GM12864 (cell line): ENCODE data around the gene IL12RB2.

Experiments
- DNase-seq: peaks from one replicate; pipeline ENCODE4 v3.0.0-alpha.2; 2011; ENCODE audit warnings: low read depth
- H3K4me3 ChIP-seq: 2 replicates; pipeline ENCODE4 v1.5.1; 2011; ENCODE audit warnings: mild to moderate bottlenecking, low read depth, low read length, control low read depth
- TF ChIP-seq, protein P1 (sequence below): IDR thresholded peaks from 2 replicates; pipeline ENCODE4 v1.5.1; 2011; ENCODE audit warnings: low read depth, mild to moderate bottlenecking, moderate library complexity, low read length, control low read depth, inconsistent platforms; ENCODE audit errors: missing control alignments

The IL12RB2 gene

GRCh38 chr1:67317803-67318202, 10.1 kb downstream of the IL12RB2 start:
- no peak for DNase-seq
- no peak overlapping the region for H3K4me3 ChIP-seq
- TF ChIP-seq, protein P1, sequence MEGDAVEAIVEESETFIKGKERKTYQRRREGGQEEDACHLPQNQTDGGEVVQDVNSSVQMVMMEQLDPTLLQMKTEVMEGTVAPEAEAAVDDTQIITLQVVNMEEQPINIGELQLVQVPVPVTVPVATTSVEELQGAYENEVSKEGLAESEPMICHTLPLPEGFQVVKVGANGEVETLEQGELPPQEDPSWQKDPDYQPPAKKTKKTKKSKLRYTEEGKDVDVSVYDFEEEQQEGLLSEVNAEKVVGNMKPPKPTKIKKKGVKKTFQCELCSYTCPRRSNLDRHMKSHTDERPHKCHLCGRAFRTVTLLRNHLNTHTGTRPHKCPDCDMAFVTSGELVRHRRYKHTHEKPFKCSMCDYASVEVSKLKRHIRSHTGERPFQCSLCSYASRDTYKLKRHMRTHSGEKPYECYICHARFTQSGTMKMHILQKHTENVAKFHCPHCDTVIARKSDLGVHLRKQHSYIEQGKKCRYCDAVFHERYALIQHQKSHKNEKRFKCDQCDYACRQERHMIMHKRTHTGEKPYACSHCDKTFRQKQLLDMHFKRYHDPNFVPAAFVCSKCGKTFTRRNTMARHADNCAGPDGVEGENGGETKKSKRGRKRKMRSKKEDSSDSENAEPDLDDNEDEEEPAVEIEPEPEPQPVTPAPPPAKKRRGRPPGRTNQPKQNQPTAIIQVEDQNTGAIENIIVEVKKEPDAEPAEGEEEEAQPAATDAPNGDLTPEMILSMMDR = no peak

GRCh38 chr1:67322442-67322841, 14.8 kb downstream of the IL12RB2 start:
- H3K4me3 ChIP-seq = no peak overlapping the region
- no peak for DNase-seq
- TF ChIP-seq, protein P1 = no peak

DNA sequence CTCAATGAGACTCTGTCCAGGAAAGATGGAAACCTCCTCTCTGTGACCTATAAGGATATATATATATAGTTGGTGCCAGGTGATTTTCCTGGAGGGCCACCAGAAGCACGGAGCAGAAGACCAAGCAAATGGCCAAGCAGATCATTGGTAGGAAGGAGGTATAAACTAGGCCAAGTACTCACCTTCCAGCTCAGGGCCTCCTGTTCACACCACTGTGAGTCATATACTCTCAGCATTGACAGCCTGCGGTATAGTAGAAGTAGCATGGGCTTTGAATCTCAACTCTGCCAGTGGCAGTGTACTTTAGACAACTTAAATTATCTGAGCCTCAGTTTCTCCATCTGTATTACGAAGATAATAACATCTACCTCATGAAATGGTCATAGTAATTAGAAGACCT, 15.4 kb downstream of the IL12RB2 start:
- TF ChIP-seq, protein P1 = no peak
- DNase-seq = no peak
- H3K4me3 ChIP-seq = no peak overlapping the region

DNA sequence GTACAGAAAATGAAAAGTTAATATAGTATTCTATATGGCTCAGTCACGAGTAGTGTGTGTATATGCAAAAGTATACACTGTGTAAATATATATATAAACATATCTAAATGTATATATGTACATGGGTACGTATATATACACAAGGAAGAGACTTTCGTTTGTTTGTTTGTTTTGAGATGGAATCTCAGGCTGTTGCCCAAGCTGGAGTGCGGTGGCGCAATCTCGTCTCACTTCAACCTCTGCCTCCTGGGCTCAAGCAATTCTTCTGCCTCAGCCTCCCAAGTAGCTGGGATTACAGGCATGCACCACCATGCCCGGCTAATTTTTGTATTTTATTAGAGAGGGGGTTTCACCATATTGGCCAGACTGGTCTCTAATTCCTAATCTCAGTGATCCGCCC, 16.4 kb downstream of the IL12RB2 start:
- no peak overlapping the region for H3K4me3 ChIP-seq
- TF ChIP-seq, protein P1 = no peak
- DNase-seq = no peak

GRCh38 chr1:67327864-67328466, 20.3 kb downstream of the IL12RB2 start:
- no peak for DNase-seq
- H3K4me3 ChIP-seq = no peak overlapping the region
- TF ChIP-seq, protein P1 = no peak

DNA sequence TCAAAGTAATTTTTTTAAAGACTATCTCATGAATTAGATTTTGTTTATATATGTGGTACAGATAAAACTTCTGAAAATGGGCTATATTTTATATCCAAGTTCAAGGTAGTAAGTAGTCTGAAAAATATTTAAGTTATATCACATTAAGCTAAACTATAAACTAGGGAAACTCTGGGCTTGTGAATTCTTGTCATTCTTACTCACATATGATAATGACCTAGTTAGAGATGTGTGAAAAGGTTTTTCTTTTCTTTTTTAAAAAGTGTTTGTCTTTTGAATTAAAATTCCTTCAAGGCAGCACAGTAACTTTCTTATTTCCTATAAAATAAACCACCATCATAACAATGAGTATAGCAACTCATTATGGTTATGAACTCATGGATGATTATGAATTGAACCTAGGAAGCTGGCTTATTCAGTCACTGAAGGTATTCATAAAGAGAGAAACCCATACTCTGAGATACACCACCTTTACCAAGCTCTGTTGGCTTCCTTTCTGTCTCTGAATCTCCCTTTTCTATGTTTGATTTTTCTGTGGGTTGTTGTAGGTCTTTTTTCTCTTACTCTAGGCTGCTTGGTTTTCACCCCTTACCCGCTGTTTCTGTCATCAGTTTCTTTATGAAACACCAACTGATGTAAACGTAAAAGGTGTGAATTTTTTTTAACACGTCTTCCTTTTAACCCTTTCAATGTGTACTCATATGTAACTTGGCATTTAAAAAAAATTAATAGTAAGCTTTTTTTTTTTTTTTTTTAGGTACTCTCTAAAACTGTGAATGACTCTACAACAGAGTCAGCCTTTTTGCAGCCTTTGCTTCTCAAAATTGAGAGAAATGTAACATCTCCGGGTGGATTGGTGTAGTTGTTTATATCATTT, 25.2 kb downstream of the IL12RB2 start:
- H3K4me3 ChIP-seq = no peak overlapping the region
- TF ChIP-seq, protein P1 = no peak
- peak; percentile 53 for DNase-seq
